Measurements from ENCODE around the gene ZNF638.

Gene ZNF638

DNA sequence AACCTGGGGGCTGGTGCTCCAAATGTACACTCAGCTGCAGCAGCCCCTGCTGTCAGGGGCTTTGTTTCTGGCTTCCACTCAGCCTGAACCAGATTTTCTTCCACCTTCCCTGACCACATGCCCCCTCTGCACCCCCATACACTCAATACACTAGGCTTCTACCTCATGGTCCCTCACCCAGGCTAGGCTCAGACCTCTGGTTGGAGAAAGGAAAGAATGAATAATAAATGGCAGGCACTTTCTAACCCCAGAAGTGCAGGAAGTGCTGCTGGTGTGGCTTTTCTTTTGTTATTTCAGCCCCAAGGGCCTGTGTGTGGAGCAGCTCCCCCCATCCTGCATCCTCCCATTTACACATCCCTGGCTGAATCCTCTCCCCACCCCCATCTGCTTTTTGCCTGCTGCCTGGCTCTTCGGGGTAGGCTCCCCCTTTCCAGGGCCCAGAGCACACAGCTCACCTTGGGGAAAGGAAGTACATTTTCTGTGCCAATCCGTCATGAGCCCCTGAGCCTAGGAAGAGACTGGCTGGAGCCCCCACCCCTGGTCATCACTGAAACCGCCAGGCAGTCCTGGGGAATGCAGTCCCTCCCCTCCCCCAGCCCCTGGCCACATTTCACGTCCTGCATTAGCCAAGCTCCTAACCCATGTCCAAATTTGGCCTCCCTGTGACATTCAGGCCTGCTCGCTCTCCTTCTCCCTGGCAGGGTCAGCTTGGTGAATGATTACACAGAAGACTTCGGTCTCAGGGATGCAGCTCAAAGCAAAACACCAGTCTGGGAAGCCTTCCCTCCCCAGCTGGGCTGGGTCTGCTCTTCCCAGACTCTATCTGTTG, 124.4 kb downstream of the ZNF638 start:
- DNase-seq (ENCODE audit: low spot score), result no peak

DNA sequence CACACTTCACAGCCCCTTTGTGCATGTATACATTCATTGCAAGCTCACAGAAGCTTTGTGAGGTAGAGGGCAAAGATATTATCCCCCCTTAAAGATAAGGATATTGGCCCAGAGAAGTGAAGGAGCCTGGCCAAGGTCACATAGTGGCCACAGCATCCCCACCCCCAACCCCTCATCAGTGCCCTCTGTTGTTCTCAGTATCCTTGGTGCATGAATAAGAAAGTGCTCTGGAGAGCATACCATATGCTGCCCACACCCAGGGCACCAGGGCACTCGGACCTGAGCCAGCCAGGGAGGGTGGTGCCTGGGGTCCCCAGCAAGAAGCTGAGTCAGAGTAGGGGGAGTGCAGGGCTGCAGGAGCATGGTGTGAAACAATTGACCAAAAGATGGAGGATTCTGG, 125.0 kb downstream of the ZNF638 start:
- DNase-seq (ENCODE audit: low spot score), result no peak

DNA sequence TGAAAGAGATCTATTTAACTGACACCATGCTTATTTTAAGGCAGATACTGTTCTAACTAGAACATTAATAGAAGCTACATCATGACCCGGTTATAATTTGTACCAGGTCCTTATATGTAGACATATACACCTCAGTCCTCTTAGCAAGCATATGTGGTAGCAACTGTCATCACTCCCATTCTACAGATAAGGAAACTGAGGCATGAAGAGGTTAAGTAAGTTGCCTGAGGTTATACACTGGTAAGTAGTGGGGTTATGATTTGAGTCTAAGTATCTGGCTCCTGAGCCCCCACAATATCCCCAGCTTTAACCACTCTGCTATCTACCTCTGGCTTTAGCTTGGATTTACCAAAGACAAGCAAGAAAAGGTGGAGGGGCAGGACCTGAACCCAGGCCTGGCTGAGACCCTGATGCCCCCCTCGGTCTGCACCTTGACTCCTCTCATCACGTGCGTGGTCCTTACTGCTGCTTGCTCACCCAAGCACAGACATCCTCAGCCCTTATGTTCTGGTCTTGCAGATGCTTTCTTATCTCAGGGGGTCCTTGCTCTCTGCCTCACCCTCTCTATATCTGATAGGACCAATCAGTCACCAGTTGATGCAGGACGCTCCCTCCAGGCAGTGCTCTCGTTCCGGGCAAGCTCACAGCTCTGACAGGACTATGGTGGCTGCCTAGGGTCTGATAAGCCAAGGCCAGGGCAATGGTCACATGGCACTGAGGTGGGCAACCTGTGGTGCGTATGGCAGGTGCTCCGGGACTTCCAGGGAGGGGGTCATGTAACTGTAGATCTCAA, 125.7 kb downstream of the ZNF638 start:
- DNase-seq (ENCODE audit: low spot score), result no peak

DNA sequence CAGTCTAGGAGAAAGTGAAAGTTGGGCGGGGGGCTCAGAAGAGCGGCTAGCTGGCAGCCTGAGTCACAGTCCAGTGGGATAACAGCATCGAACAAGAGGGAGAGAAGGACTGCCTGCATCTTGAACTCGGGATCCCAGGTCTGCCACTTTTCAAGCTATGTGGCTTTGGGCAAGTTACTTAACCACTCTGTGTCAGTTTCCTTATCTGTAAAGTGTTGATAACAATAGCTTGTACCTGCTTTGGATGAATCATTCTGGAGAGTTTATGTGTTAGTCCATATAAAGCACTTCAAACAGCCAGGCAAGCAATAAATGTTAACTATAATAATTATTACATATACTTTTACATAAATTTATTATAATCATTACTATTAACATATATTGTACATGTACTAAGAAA, 126.3 kb downstream of the ZNF638 start:
- no peak for DNase-seq (ENCODE audit: low spot score)

DNA sequence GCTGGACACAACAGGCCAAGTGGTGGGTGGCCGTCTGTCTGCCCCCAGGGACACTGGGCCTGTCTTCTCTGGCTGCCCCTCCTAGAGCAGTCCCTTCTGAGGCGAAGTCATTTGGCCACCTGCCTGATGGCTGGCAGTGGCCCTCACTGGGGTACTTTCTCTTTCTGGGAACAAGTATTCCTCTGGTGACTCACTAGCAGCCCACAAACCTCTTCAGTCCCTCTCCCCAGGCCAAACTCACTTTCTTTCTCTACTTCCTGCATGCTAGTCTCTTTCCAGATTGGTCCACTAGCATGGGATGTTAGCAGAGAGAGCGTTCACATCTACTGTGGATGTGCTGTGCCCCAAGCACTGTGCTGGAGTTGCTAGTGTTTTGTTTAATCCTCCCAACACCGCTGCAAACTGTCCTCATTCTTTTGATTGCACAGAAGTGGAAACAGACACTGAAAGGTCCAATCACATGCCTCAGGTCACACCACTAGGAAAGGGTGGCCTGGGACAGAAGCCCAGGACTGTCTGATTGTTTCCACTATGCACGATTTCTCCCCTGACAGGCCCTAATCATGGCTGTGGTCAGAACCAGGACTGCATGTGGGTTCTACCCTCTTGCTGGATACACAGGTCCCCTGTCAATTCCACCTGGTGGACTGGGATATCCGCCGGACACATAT, 127.0 kb downstream of the ZNF638 start:
- no peak for DNase-seq (ENCODE audit: low spot score)

DNA sequence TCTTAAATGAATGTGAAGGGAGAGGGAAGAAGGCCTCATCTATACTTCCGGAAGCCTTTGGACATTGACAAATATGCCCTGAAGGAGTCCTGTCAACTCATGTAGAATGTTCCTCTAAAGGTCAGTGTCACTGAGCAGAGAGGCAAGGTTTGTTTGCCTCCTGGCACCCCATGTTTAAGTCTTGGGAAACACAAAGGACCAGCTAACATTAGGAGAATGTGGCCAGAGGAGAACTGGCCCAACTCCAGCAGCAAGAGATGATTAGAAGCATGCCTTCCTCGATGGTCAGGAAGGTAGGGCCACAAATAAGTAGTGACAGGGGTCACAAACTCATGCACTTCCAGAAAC, 127.5 kb downstream of the ZNF638 start:
- DNase-seq (ENCODE audit: low spot score), result no peak

DNA sequence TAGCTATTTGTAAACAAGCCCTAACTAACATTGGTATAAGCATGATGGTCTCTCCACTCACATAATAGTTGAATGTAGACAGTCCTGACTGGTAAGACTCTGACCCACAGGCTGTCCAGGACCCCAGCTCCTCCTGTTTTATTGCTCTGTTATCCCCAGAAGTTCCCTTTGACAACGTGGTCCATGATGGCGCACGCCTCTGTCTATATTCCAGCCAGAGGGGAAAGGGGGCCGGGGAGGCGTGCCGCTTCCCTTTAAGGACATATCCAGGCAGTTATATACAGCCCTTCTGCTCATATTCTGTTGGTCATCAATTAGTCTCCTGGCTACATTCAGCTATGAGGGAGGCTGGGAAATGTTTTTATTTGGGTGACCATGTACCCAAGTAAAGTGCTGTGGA, 128.5 kb downstream of the ZNF638 start:
- DNase-seq (ENCODE audit: low spot score), result no peak

DNA sequence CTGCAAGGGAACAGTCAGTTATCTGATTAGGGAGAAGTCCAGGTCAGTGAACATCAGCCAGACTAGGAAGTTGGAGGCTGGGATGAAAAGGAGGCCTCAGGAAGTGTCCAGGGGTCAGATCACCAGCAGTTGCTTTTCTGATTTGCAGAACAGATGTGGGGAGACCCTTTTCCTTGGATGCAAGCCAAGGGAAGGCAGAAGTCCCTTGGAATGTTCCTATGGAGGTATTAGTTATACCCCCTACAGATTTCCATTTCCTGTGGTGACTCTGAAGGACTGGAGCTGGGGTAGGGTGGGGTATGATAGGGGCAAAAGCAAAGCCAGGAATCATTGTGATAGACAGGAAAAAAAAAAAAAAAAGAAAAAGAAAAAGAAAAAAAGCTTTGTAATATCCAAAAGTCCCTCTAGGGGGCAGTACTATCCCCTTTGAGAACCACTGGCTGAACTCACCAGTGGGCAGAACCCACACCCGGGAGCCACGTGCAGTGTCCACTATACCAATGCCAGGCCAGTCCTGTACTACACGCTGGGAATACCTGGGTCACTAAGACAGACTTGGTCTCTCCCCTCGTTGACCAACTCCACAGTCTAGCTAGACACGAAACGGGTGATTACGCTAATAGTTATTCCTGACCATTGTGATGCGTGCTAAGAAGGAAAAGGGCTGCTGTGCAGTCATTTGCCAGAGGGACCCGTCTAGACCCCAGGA, 129.2 kb downstream of the ZNF638 start:
- DNase-seq (ENCODE audit: low spot score), result no peak

DNA sequence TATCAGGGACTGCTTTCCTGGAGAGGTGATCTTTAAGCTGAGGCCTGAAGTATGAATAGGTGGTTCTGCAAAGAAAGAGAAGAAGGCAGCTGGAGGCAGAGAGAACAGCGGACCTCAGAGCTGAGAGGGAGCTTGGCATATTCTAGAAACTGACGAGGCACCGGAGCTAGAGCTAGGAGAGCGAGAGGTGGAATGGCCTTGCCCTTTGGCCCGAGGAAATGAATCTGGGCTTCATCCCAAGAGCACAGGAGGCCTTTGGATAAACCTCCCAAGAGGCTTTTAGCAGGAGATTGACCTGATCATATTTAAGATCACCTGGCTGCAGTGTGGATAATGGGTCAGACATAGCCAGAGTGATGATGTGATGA, 129.7 kb downstream of the ZNF638 start:
- DNase-seq (ENCODE audit: low spot score), result no peak

DNA sequence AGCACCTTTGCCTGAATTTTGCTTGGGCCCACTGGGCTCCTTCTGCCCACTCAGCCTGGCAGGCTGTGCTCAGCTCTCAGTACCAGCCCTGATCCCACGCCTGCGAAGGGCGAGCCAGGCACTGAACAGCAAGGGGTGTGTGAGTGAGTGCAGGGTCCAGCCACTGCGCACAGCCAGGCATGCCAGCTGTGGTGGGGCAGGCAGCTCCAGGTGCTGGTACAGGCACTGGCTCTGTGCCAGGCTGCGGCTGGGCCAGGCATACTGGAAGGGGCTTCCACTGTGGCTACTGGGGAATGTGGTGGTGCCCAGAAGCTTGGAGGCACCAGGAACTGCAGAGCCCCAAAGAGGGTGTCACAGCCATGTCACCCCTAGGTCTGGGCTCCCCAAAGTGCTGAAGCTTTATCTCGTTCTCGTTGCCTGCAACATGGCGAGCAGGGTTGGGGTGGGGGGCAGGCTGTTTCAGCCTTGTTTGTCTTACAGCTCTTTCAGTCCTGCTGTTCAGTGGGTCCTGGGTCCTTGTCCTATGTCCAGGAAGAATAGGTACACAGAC, 130.5 kb downstream of the ZNF638 start:
- no peak for DNase-seq (ENCODE audit: low spot score)

DNA sequence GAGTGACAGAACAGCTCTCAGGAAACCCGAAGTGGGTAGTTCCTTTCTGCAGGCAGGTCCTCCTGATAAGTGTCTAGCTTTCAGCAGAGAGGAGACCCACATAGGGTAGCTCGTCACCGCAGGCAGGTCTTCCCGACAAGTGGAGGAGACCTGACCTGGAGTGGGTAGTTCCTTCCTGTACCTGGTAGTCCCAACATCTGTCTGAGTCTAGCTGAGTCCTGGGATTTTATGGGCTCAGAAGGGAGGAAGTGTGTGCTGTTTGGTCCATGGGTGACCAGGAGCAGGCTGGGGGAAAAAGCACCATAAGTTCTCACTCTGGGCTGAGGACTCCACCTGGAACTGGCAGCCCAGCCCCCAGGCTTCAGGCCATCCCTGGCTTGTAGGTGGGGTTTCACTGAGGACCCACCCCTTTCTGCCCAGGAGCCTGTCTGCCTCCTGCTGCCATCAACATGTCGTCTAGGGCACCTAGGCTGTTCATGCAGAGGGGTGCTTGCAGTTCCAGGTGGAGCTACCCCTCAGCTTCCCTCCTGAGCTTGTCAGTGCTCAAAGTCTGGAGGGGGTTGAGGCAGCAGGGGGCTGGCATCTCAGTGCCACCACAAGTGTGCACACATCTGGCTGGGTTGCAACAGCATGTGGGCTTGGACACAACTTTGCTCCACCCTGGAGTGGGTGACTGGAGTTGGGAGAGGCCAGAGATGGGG, 131.2 kb downstream of the ZNF638 start:
- no peak for DNase-seq (ENCODE audit: low spot score)

DNA sequence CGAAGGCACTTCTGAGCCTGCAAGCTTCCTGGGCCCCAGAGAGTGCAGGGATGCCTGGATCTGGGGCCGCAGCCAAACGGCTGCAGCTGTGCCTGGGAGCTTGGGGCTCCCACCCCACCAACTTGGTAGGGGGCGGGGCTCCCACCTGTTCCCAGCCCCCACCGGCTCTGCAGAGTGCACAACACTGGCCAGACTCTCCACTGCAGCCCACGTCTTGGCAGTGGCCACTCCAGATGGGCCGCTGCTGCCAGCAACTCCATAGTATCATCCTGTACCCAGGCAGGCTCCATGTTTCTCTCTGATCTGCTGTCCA, 131.7 kb downstream of the ZNF638 start:
- DNase-seq (ENCODE audit: low spot score), result no peak

DNA sequence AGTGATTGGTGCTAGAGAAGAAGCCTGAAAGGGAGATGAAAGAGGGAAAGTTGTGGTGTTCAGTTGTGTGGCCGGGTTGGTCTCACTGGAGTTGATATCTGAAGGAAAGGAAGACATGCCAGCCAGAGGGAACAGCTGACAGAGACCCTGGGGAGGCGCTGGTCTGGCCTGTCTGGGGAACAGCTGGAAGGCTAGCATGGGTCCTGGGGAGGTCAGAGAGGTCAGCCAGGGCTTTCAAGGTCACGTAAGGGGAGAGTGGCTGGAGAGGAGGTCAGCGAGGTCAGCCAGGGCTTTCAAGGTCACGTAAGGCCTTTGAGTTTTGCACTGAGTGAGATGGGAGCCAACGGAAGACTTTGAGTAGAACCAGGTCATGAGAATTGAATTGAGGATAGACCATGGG, 132.8 kb downstream of the ZNF638 start:
- DNase-seq (ENCODE audit: low spot score), result no peak

DNA sequence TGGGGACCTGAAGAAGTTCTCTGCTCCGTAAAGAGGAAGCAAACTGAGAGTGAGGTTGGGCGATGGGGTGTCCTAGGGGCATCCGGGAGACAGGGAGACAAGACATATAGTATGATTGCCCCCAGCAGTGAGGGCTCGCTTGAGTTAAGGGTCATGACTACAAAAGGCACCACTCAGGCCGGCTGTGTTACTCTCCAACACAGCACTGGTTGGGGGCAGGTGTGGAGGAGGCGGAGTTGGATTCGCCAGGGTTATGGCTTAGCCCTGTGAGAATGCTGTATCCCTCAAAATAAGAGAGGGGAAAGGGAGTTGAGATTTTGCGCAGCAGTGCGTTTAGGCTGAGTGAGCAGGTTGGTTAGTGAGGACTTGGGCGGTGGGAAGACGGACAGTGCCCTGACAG, 133.8 kb downstream of the ZNF638 start:
- DNase-seq (ENCODE audit: low spot score), result no peak

DNA sequence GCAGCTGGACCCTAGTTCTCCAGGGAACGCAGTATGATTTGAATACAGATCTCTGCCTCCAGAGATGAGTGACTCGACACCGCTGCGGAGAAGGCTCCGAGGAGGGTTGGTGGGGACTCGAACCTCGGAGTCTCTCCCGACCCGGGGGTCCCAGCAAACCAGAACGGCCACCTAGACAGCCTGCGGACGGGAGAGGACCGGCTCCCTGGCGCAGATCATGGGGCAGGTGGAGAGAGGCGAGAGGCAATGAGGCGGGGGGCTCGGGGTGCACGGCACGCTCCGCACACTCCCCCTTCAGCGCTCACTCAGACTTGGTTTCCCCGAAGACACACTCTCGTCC, 134.3 kb downstream of the ZNF638 start:
- no peak for DNase-seq (ENCODE audit: low spot score)

DNA sequence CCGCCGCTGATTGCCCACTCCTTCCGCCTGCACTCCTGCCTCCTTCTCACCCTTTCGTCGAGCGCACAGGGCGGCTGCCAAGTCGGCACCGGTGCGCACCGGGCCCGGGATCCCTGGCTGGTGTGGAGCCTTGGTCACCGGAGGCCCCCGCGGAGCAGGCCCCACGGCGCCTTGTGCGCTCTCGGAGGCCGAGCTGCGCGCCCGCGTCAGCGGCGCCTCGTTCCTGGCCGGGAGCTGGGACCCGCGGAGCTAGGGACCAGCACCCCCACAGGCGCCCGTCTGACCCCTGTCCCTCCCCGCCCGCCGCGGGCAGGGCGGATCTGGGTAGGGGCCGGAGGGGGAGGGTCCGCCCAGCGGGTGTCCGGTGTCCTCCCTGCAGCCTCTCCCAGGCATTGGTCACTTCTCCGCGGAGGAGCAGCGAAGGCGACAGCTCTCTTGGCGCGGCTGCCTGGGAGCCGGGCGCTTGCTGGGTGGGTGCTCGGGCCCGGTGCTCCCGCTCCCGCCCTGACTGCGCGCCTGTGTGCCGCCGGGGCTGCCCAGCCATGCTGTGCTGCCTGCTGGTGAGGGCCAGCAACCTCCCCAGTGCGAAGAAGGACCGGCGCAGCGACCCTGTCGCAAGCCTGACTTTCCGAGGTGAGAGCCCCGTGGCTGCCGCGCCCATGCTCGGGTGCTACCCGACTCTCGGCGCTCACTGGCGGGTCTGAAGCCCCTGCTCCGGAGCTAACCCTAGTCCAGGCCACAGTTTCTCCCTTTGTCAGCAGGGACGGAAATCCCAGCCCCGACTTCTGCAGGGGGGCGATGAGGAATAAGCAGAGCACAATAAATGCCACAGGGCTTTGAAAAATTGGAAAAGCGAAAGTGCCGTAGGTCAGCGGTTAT, 135.0 kb downstream of the ZNF638 start:
- DNase-seq (ENCODE audit: low spot score), result no peak

DNA sequence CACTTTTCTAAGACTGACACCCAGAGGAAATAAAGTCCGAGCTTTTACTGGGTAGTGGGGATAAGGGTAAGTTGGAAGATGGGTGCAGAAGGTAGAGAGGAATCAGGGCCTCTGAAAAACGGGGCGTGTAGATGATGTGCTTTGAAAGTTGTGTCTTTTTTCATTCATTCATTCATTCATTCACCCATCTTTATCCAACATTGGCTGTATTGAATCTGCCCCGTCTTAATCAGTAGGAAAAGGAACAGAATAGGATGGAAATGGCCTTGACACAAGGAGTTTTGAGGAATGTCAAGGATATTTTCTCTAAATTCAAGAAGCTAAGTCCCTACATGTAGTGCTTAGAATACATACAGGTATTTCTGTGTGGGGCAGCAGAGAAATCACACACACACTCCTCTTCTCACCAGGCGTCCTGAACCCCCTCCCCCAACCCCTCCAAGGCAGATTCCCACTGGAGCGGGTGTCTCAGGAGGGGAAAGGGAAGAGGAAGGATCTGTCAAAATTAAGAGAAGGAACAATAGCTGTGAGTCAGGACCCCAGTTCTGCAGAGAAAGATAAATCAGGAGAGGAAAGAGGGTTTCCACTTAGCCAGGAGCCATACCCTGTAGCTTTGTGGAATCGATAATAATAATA, 135.7 kb downstream of the ZNF638 start:
- no peak for DNase-seq (ENCODE audit: low spot score)

DNA sequence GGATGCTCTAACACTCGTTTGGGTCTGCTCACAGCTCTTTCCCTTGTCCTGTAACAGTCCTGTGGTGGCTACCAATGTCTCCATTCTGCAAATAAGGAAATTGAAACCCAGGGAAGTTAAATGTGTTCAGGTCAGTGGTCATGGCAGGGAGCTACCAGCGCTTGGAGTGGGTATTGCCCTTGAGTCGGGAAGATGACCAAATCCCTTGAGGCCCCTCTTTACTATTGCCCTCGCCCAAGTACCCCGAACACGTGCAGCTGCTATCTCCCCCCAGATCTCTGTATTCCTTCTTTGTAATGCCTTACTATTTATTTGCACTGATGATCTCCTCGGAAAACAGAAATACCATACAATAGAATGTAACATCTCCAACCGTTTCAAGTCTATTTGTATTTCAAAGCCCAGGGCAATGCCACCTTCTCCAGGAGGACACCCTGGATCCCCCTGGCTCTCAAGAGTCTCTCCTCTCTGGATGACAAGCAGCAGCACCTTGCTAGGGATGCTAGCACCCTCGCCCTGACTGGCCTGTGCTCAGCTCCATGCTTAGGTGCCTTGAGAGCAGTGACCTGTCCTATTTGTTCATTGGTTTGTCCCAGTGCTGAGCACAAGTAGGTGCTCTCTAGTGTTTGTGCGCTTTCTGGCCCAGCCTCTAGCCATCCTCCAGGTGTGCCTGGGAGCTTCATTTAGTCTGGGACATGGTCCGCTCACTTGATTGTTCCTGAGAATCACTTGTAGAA, 136.9 kb downstream of the ZNF638 start:
- no peak for DNase-seq (ENCODE audit: low spot score)
